Measurements from ENCODE around the gene PUM2.

PUM2 gene

GRCh38 chr2:20214566-20215182, 136.0 kb downstream of the PUM2 start:
- DNase-seq, result no peak

- no peak for DNase-seq
Measured at GRCh38 chr2:20213651-20214565, 136.7 kb downstream of the PUM2 start.

GRCh38 chr2:20212871-20213503, 137.7 kb downstream of the PUM2 start:
- no peak for DNase-seq

- peak; percentile 76 for DNase-seq
Measured at GRCh38 chr2:20212459-20212870, 138.2 kb downstream of the PUM2 start.

GRCh38 chr2:20211860-20212458, 138.7 kb downstream of the PUM2 start:
- DNase-seq, result no peak

GRCh38 chr2:20211420-20211819, 139.2 kb downstream of the PUM2 start:
- no peak for DNase-seq

GRCh38 chr2:20210462-20210861, 140.2 kb downstream of the PUM2 start:
- DNase-seq, result no peak

GRCh38 chr2:20209373-20210109, 141.1 kb downstream of the PUM2 start:
- DNase-seq, result no peak

GRCh38 chr2:20208476-20208859, 142.2 kb downstream of the PUM2 start:
- no peak for DNase-seq

- no peak for DNase-seq
Measured at GRCh38 chr2:20207051-20207450, 143.6 kb downstream of the PUM2 start.

GRCh38 chr2:20205915-20206524, 144.6 kb downstream of the PUM2 start:
- DNase-seq, result no peak

GRCh38 chr2:20205069-20205468, 145.6 kb downstream of the PUM2 start:
- no peak for DNase-seq

GRCh38 chr2:20203521-20204225, 147.0 kb downstream of the PUM2 start:
- DNase-seq, result no peak

GRCh38 chr2:20203072-20203471, 147.6 kb downstream of the PUM2 start:
- DNase-seq, result no peak

- DNase-seq, result no peak
Measured at GRCh38 chr2:20201671-20202070, 149.0 kb downstream of the PUM2 start.

GRCh38 chr2:20200697-20201555, 149.7 kb downstream of the PUM2 start:
- DNase-seq, result no peak

- DNase-seq, result no peak
Measured at GRCh38 chr2:20199633-20200270, 150.9 kb downstream of the PUM2 start.

GRCh38 chr2:20198796-20199632, 151.6 kb downstream of the PUM2 start:
- no peak for DNase-seq
